T47D (cell line): ENCODE data around the gene SLX9.

Source experiments
- DNase-seq, 2 experiments: peaks; one replicate each; pipeline versions ENCODE4 v3.0.0 to v3.0.0-alpha.2; 2011 to 2012; ENCODE audit warnings: low read depth in 1 of 2, low spot score in 1 of 2
- JUND ChIP-seq: IDR thresholded peaks from 2 replicates; pipeline ENCODE4 v1.6.1; 2012; ENCODE audit warnings: low read depth
- in situ Hi-C: cut with HindIII; loops from 2 replicates; pipeline ENCODE4 v1.10.0; 2016; ENCODE audit warnings: low sequenced_read_pairs, low pct_unique_long_range_greater_than_20kb

The SLX9 gene

DNA sequence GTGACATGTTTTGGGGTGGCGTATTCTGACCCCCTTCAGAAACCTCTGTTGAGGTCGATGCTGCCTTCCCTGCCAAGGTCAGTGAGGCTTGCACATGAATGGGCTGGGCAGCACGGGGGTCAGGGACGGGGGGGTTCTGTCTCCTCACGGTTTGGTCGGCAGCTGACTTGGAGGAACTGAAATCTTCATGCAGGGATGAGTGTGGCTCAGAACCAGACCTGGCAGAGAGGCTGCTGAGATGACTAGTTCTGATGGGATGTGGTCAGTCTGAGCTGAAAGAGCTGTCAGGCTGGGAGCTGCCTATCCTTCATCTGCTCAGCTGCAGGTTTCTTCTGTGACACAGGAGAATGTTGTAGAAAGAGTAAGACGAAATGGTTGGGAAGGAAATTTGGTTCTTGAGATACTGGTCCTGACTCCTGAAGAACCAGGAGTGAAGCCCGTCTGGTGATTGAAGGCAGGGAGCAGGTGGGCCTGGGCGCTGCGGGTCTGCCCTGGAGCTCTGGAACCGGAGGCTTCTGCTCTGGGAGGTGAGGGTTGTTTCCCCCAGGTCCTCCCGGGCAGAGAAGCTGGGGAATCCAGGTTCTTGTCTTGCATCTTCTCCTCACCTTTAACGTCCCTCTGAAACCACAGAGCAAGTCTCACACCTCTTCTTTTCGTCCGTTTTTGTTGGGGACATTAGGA is 3.3 kb downstream of the SLX9 start:
- no peak for DNase-seq
- in situ Hi-C loops: no loop called here
- TF ChIP-seq JUND: no peak

- TF ChIP-seq JUND: no peak
Observed at GRCh38 chr21:44943686-44944550, 4.1 kb downstream of the SLX9 start.

GRCh38 chr21:44944596-44944995 is 4.8 kb downstream of the SLX9 start:
- in situ Hi-C loops: no loop called here
- DNase-seq: no peak
- no peak for TF ChIP-seq JUND

More at GRCh38 chr21:44943686-44944550, 4.1 kb downstream of the SLX9 start:
- in situ Hi-C loops: no loop called here
- no peak for DNase-seq

DNA sequence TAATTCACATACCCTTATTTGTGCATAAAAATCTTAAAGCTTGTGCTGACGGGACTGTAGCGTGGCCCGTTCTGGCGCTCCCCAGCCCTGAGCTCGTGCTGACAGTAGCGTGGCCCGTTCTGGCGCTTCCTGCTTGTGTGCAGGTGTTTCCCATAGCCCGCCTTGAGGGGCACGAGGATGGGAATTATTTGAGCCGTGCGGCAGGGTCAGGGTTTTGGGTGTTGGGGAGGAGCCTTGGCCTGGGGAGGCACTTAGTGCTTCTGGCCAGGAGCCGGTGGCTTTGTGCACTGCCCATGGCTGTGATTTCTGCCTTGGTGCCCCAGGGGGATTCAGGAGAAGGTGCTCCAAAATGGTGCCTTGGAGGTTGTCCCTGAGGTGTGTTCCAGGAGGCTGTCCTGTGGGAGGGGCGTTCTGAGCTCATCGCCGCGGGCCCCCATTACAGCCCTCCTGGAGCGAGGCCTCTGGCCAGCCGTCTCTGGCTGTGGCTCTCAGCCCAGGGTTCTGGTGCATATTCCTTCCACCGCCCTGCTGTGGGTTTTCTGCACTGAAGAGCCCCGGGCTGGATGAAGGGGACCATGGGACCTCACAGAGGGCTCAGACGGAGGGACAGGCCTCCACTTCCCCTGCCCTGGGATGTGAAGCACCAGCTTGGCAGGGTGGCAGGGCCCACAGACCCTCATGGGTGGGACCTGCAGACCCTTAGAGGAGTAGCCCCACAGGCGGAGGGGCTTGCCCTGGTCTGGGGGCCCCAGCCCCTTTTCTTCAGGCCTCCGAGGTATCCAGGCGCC is 6.6 kb downstream of the SLX9 start:
- DNase-seq: no peak
- TF ChIP-seq JUND: no peak
- in situ Hi-C loops: no loop called here

- DNase-seq: no peak
- TF ChIP-seq JUND: no peak
- in situ Hi-C loops: no loop called here
Observed at GRCh38 chr21:44947111-44947929, 7.5 kb downstream of the SLX9 start.

GRCh38 chr21:44947930-44948331 is 8.1 kb downstream of the SLX9 start:
- no peak for DNase-seq
- in situ Hi-C loops: no loop called here
- no peak for TF ChIP-seq JUND

DNA sequence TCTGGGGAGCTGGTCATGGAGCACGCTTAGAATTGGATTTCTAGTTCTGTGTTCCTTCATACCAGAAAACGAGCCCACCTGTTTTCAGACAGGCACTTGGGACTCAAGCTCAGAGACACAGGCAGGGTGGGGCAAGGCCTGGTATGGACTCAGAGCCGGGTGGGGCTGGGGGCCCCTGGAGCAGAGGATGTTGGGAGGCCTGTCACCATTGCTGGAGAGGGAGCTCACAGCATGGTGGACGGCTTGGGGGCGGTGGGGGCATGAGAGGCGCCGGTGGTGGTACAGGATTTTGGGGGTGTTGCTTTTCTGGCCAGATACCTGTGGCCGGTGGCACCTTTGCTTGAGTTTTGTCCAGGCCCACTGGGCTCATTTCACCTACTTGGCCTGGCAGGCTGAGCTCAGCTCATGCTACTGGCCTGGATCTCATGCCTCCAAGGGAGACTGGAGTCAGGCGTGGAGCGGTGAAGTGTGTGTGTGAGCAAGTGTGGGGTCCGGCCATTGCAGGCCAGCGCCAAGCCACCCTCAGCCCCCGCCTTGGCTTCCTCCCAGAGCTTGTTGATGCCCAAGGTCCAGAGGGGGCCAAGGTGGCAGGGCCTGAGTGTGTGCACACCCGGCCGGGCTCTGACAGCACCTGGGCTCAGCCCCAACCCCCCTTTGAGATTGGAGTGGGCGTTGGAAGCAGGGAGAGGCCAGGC is 8.7 kb downstream of the SLX9 start:
- in situ Hi-C loops: no loop called here
- TF ChIP-seq JUND: no peak
- DNase-seq: no peak

DNA sequence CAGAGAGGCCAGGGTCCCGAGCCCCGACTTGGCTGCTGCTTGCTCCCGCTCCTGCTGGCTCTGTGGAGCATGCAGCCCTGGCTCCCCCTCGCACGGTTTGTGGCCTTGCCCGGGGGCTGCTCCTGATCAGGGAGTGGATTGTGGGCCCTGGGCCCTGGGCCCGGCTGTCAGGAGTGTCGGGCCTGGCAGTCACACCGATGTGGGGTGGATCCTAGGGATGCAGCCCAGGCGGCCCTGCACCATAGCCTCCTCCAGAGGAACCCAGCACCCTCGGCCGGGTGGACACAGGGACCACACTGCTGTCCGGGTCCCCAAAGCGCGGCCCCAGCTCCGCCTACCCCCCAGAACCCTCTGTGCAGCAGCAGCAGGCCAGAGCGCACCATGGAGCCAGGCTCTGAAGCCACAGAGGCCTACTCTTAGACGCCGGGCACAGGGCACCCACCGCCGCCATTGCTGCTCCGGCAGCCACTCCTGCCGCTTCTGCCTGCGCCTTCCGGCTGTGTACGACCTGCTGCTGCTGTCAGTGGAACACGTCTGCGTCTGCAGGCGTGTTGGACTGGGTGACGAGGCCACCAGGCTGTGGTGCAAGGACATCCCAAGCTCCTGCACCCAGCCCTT is 9.4 kb downstream of the SLX9 start:
- in situ Hi-C loops: no loop called here
- no peak for TF ChIP-seq JUND
- no peak for DNase-seq

GRCh38 chr21:44949779-44950198 is 10.0 kb downstream of the SLX9 start:
- in situ Hi-C loops: no loop called here
- peak; percentile 82 to 96 for DNase-seq
- no peak for TF ChIP-seq JUND

DNA sequence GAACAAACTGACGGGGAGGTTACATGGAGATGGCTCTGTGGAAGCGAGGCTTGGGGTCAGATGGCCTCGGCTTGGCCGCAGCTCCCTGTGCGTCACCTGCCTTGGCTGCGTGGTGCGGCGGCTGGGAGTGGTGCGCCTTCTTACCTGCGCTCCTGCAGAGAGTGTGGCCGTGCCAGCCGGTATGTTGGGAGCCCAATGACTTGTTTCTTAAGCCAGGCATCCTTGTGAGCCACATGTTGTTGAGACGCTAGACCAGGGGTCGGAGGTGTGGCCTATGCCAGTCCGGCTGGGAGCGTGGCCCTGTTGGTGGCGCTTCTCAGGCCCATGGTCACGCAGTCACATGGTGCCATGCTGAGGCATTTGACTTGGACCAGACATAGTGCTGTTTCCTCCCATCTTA is 10.5 kb downstream of the SLX9 start:
- TF ChIP-seq JUND: no peak
- DNase-seq: no peak
- in situ Hi-C loops: no loop called here
